ENCODE results near the gene ARIH2.

- TF ChIP-seq EP300 (IDR thresholded peaks at IDR 0.05) (no peak), CTCF (IDR thresholded peaks at IDR 0.05) (no peak), POLR2A (IDR thresholded peaks at IDR 0.05) (no peak), POLR2AphosphoS5 (IDR thresholded peaks at IDR 0.05) (no peak)
Measured at GRCh38 chr3:48980295-48980694, 61.7 kb downstream of the ARIH2 start.

Measured in stomach (tissue), 4 donors.